K562 (cell line): ENCODE measurements around the gene ZNF22. TPM values are rescaled to one million over a fixed set of nuclear protein-coding genes. Genes with fewer than 3 reads are reported as not detected.

Experiments used
- ATAC-seq: fragments of 200-7000 bp; cut with Tn5 transposase; 3 replicates; pipeline ENCODE4 v1.9.1; 2020; ENCODE audit warnings: moderate library complexity
- BruUV-seq: library from RNA; stranded (reverse); fragments of 400-500 nt; replicated peaks from 2 replicates; lab custom pipeline; 2021; lab: Mats Ljungman, UMichigan
- CTCF ChIA-PET: fragments of 300-600 bp; formaldehyde crosslinking; extraction: SDS; loops from one replicate; lab custom pipeline; 2021; ENCODE audit warnings: low intra/inter-chr PET ratio; lab: Yijun Ruan, JAX
- POLR2A ChIA-PET: fragments of 300-600, 350-650 bp; sonication (Branson Sonifier 250); formaldehyde crosslinking; extraction: SDS; loops from one replicate; lab custom pipeline; 2021; ENCODE audit warnings: antibody characterized with exemption, inconsistent platforms; lab: Yijun Ruan, JAX
- DNase-seq, 4 experiments: peaks; one replicate each; pipeline versions ENCODE4 v3.0.0 to v3.0.0-alpha.2; 2011 to 2018; ENCODE audit warnings: low spot score in 3 of 4, mixed read lengths in 3 of 4; ENCODE audit errors: extremely low read depth in 1 of 4
- FAIRE-seq: peaks from 2 replicates; lab custom pipeline; 2011; peaks lifted over from hg19 to GRCh38; lab: Jason Lieb, UNC
- H2AFZ ChIP-seq: 2 replicates; pipeline ENCODE4 v1.6.0; 2011; ENCODE audit warnings: low read depth, low read length, control low read depth, inconsistent platforms
- H3K27ac ChIP-seq: fragments of 200-600 bp; 3 replicates; pipeline ENCODE4 v1.8.0; 2011; ENCODE audit warnings: low read depth, mild to moderate bottlenecking, control low read depth, inconsistent platforms, low read length, moderate library complexity, mixed read lengths; ENCODE audit errors: extremely low read depth
- H3K27me3 ChIP-seq, 2 experiments: fragments of 300-600 bp in 1 of 2; 2 replicates in 1 of 2; 3 replicates in 1 of 2; pipeline versions ENCODE4 v1.6.0 to v1.8.0; 2011; ENCODE audit warnings: inconsistent platforms in 2 of 2, low read length in 2 of 2, mild to moderate bottlenecking in 1 of 2, mixed read lengths in 1 of 2, moderate library complexity in 1 of 2; ENCODE audit not compliant: control insufficient read depth in 2 of 2, insufficient read depth in 2 of 2
- H3K36me3 ChIP-seq: fragments of 300-600 bp; 3 replicates; pipeline ENCODE4 v1.8.0; 2011; ENCODE audit warnings: mild to moderate bottlenecking, low read length, inconsistent platforms; ENCODE audit not compliant: control insufficient read depth, insufficient read depth
- H3K4me1 ChIP-seq, 2 experiments: fragments of 200-600 bp in 1 of 2; replicated peaks in 1 of 2; 2 replicates in 1 of 2; 3 replicates in 1 of 2; pipeline versions ENCODE4 v1.5.1 to v1.8.0; 2011; ENCODE audit warnings: inconsistent platforms in 2 of 2, low read length in 2 of 2, mild to moderate bottlenecking in 1 of 2, mixed read lengths in 1 of 2, moderate library complexity in 1 of 2; ENCODE audit not compliant: control insufficient read depth in 2 of 2, insufficient read depth in 2 of 2
- H3K4me2 ChIP-seq: 2 replicates; pipeline ENCODE4 v1.6.1; 2011; ENCODE audit warnings: low read length, control low read depth, inconsistent platforms, mixed read lengths; ENCODE audit not compliant: insufficient read depth
- H3K4me3 ChIP-seq: fragments of 200-600 bp; sonication (generic), shearing (Covaris generic); 2 replicates; pipeline ENCODE4 v1.5.1; 2016; ENCODE audit warnings: control low read depth, inconsistent platforms
- H3K79me2 ChIP-seq: fragments of 200-600 bp; 3 replicates; pipeline ENCODE4 v1.8.0; 2011; ENCODE audit warnings: low read length, inconsistent platforms; ENCODE audit not compliant: control insufficient read depth, insufficient read depth
- H3K9ac ChIP-seq, 2 experiments: 2 replicates each; pipeline versions ENCODE4 v1.6.0 to v1.6.1; 2011; ENCODE audit warnings: low read depth in 2 of 2, low read length in 2 of 2, control low read depth in 1 of 2, inconsistent platforms in 1 of 2, mild to moderate bottlenecking in 1 of 2, mixed read lengths in 1 of 2; ENCODE audit not compliant: insufficient read depth in 1 of 2
- H3K9me1 ChIP-seq: one replicate; pipeline ENCODE4 v1.6.0; 2011; ENCODE audit warnings: inconsistent platforms, mild to moderate bottlenecking, low read length, moderate library complexity; ENCODE audit not compliant: control insufficient read depth, insufficient read depth
- H3K9me3 ChIP-seq: replicated peaks from 2 replicates; pipeline ENCODE4 v1.5.1; 2011; ENCODE audit warnings: low read depth, low read length, inconsistent platforms; ENCODE audit not compliant: control insufficient read depth, insufficient read depth
- H4K20me1 ChIP-seq: replicated peaks from 2 replicates; pipeline ENCODE4 v1.6.1; 2011; ENCODE audit warnings: low read length, inconsistent platforms, mixed read lengths; ENCODE audit not compliant: control insufficient read depth, insufficient read depth
- NR1H2 ChIP-seq: sonication (generic); formaldehyde crosslinking; IDR thresholded peaks from 2 replicates; pipeline ENCODE4 v1.4.0; 2020; ENCODE audit warnings: mild to moderate bottlenecking, missing genetic modification reagents
- NRF1 ChIP-seq, 2 experiments: fragments of 450-650 bp; IDR thresholded peaks in 1 of 2; conservative IDR thresholded peaks in 1 of 2; 2 replicates each; pipeline ENCODE4 v1.6.1; 2014; ENCODE audit warnings: mild to moderate bottlenecking in 2 of 2
- PKNOX1 ChIP-seq: fragments of 450-650 bp; IDR thresholded peaks from 2 replicates; pipeline ENCODE4 v1.6.1; 2016
- ZBTB1 ChIP-seq: sonication (generic); formaldehyde crosslinking; IDR thresholded peaks from 2 replicates; pipeline ENCODE4 v1.8.1; 2023; ENCODE audit warnings: missing genetic modification reagents, low read depth, mild to moderate bottlenecking, borderline replicate concordance
- WGBS: fragments of 100-300 bp; shearing (Covaris generic); methylation state at CpG from one replicate; pipeline ENCODE4 v1.1.6; 2016; ENCODE audit warnings: low coverage, mixed read lengths; ENCODE audit not compliant: insufficient coverage; ENCODE audit errors: missing lambda C conversion rate; 5-methylcytosine and 5-hydroxymethylcytosine counted together
- in situ Hi-C: fragments of 300-500 bp; cut with MboI; formaldehyde crosslinking; loops from 4 replicates; pipeline ENCODE4 v1.15.0; 2018; ENCODE audit warnings: inconsistent platforms, mixed read lengths
- intact Hi-C: fragments of 100-400 bp; cut with micrococcal nuclease; formaldehyde crosslinking; loops from 2 replicates; pipeline ENCODE4 v1.14.2; 2022
- polyA plus RNA-seq, 8 experiments: library from polyadenylated mRNA; depleted of rRNA in 4 of 8; stranded (reverse) in 5 of 8; unstranded in 3 of 8; fragments of >200 nt; fragmentation: Nextera tagmentation in 2 of 8; fragmentation: Illumina TruSeq in 1 of 8; extraction: Ambion mirVana in 2 of 8; extraction: Trizol in 1 of 8; gene quantifications; 2 replicates each; pipeline versions ENCODE4 v1.2.1 to v1.2.3, GENCODE V29; 2011 to 2014; ENCODE audit warnings: inconsistent platforms in 1 of 8, missing spikeins in 1 of 8
- total RNA-seq, 7 experiments: library from RNA; depleted of rRNA in 6 of 7; stranded (reverse); fragments of >200 nt in 6 of 7; fragmentation: Illumina TruSeq in 2 of 7; extraction: Trizol in 2 of 7; gene quantifications; 2 replicates each; pipeline versions ENCODE4 v1.2.1 to v1.2.3, GENCODE V29; 2011 to 2021; ENCODE audit warnings: low replicate concordance in 1 of 7

The ZNF22 gene
- total and polyA plus RNA-seq, 9 of the 15 experiments (the other 6 are each of a cell fraction or from before 2014, with no cell fraction given) = 36.2 to 98.7 (median 51.2) TPM

- H3K4me2 ChIP-seq = no peak overlapping the region
- no peak overlapping the region for H3K9ac ChIP-seq
- 0 out of 2 replicates have a peak, but pooled peaks cover 3% of the 10 kb centered on the region for H3K9me3 ChIP-seq
- WGBS = 2% methylated on average over 7 of the region's 7 CpGs
- no peaks in the 10 kb centered on the region for H3K79me2 ChIP-seq
- H4K20me1 ChIP-seq = no peaks in the 10 kb centered on the region
- TF ChIP-seq NRF1 (conservative IDR thresholded peaks at IDR 0.05 in 1 of 2, IDR thresholded peaks at IDR 0.05 in 1 of 2) (no peak), NR1H2 (CRISPR knock-in tag) (no peak), ZBTB1 (no peak), PKNOX1 (0 out of 2 replicates have a peak, but pooled peaks have one; percentile 13)
- intact Hi-C loops = no loop called here
- no peak overlapping the region for H3K27ac ChIP-seq
- H3K4me3 ChIP-seq = no peak overlapping the region
- ChIA-PET CTCF (no interaction called here), POLR2A (no interaction called here)
- H3K27me3 ChIP-seq = no peaks in the 10 kb centered on the region
- H2AFZ ChIP-seq = peak overlapping the region; percentile 12; the same call in 1 of the 2 replicates
- H3K9me1 ChIP-seq = no peaks in the 10 kb centered on the region
- no peaks in the 10 kb centered on the region for H3K4me1 ChIP-seq
- H3K36me3 ChIP-seq = no peaks in the 10 kb centered on the region
- in situ Hi-C loops = no loop called here
- FAIRE-seq (no peak), ATAC-seq (no peak), DNase-seq (no peak)
- no TSS peak for BruUV-seq
Measured at GRCh38 chr10:45044290-45044689, 43.6 kb downstream of the ZNF22 start.
